Measurements from ENCODE around the gene ZNF521.

The ZNF521 gene

GRCh38 chr18:25351777-25352628 is at the start of gene ZNF521:
Gene ZNF521, minus strand, starts transcription at chr18:25352166. Its CDS starts 1,220 bp downstream, at chr18:25350946.
- DNase-seq (ENCODE audit: low spot score) = peak; percentile 77

- DNase-seq (ENCODE audit: low spot score) = peak; percentile 63
Observed at GRCh38 chr18:25399554-25399953, 47.6 kb upstream of the ZNF521 start.

- DNase-seq (ENCODE audit: low spot score) = no peak
Observed at GRCh38 chr18:25392192-25392591, 40.2 kb upstream of the ZNF521 start.

GRCh38 chr18:25373432-25374179 is 21.6 kb upstream of the ZNF521 start:
- no peak for DNase-seq (ENCODE audit: low spot score)

- no peak for DNase-seq (ENCODE audit: low spot score)
Observed at GRCh38 chr18:25370391-25370790, 18.4 kb upstream of the ZNF521 start.

GRCh38 chr18:25365242-25365641 is 13.3 kb upstream of the ZNF521 start:
- DNase-seq (ENCODE audit: low spot score) = no peak

- no peak for DNase-seq (ENCODE audit: low spot score)
Observed at GRCh38 chr18:25364732-25365131, 12.8 kb upstream of the ZNF521 start.

GRCh38 chr18:25360301-25360899 is 8.4 kb upstream of the ZNF521 start:
- DNase-seq (ENCODE audit: low spot score) = no peak

GRCh38 chr18:25353080-25353479 is 1.1 kb upstream of the ZNF521 start:
- no peak for DNase-seq (ENCODE audit: low spot score)

- no peak for DNase-seq (ENCODE audit: low spot score)
Observed at GRCh38 chr18:25352629-25353005, 651 bp upstream of the ZNF521 start.

GRCh38 chr18:25351280-25351775 is 638 bp downstream of the ZNF521 start:
- no peak for DNase-seq (ENCODE audit: low spot score)

- peak; percentile 17 for DNase-seq (ENCODE audit: low spot score)
Observed at GRCh38 chr18:25350489-25351251, 1.3 kb downstream of the ZNF521 start.

- DNase-seq (ENCODE audit: low spot score) = no peak
Observed at GRCh38 chr18:25349926-25350487, 2.0 kb downstream of the ZNF521 start.

- peak; percentile 6 for DNase-seq (ENCODE audit: low spot score)
Observed at GRCh38 chr18:25349131-25349925, 2.6 kb downstream of the ZNF521 start.

- no peak for DNase-seq (ENCODE audit: low spot score)
Observed at GRCh38 chr18:25348386-25349130, 3.4 kb downstream of the ZNF521 start.

- DNase-seq (ENCODE audit: low spot score) = no peak
Observed at GRCh38 chr18:25346561-25346960, 5.4 kb downstream of the ZNF521 start.

GRCh38 chr18:25345081-25345866 is 6.7 kb downstream of the ZNF521 start:
- DNase-seq (ENCODE audit: low spot score) = no peak

GRCh38 chr18:25341831-25342230 is 10.1 kb downstream of the ZNF521 start:
- no peak for DNase-seq (ENCODE audit: low spot score)

- no peak for DNase-seq (ENCODE audit: low spot score)
Observed at GRCh38 chr18:25340762-25341161, 11.2 kb downstream of the ZNF521 start.

All from kidney tubule cell (primary cell).